HFFc6 (cell line): ENCODE results near the gene SPEF1. TPM values are rescaled to one million over a fixed set of nuclear protein-coding genes. Genes with fewer than 3 reads are reported as not detected.

Experiments used
- DNase-seq: peaks from one replicate; pipeline ENCODE4 v3.0.0-alpha.2; 2018
- H3K27ac Mint-ChIP-seq: 2 replicates; pipeline ENCODE4 v1.8.0; 2020; ENCODE audit warnings: mild to moderate bottlenecking, mixed read lengths
- H3K27me3 Mint-ChIP-seq: 2 replicates; pipeline ENCODE4 v1.8.0; 2021; ENCODE audit warnings: mild to moderate bottlenecking, moderate library complexity, mixed read lengths; ENCODE audit not compliant: insufficient read depth
- H3K36me3 Mint-ChIP-seq: 2 replicates; pipeline ENCODE4 v1.8.0; 2021; ENCODE audit warnings: low read depth, mixed read lengths
- H3K4me1 Mint-ChIP-seq: 2 replicates; pipeline ENCODE4 v1.8.0; 2020; ENCODE audit warnings: low read depth, mixed read lengths
- H3K4me3 Mint-ChIP-seq: 2 replicates; pipeline ENCODE4 v1.8.0; 2020; ENCODE audit warnings: mild to moderate bottlenecking, moderate library complexity, mixed read lengths
- H3K9me3 Mint-ChIP-seq: 2 replicates; pipeline ENCODE4 v1.8.0; 2020; ENCODE audit warnings: mild to moderate bottlenecking, mixed read lengths
- CTCF ChIP-seq: fragments of 200-600 bp; sonication (generic); IDR thresholded peaks from 2 replicates; pipeline ENCODE4 v1.5.0; 2021; ENCODE audit warnings: antibody characterized with exemption, mild to moderate bottlenecking
- total RNA-seq, 6 experiments: library from RNA; stranded (reverse); fragmentation: NEBNext Ultra II Directional; extraction: Animal tissue kit (Norgen Biotek cat#: 25700); gene quantifications; 2 replicates in 1 of 6; 3 replicates in 5 of 6; pipeline ENCODE4 v1.2.3, GENCODE V29; 2021

The SPEF1 gene
- total RNA-seq, 6 experiments from 2014 or later = 0.19 to 0.48 (median 0.36) TPM; not detected in 1

- Mint-ChIP-seq H3K4me3 (no peak overlapping the region), H3K27ac (no peak overlapping the region), H3K27me3 (peaks cover 25% of the 10 kb centered on the region), H3K9me3 (no peaks in the 10 kb centered on the region), H3K36me3 (no peaks in the 10 kb centered on the region), H3K4me1 (no peaks in the 10 kb centered on the region)
- DNase-seq = no peak
- TF ChIP-seq CTCF = no peak
These were observed 42.9 kb downstream of the SPEF1 start for GRCh38 chr20:3738111-3739053.

- Mint-ChIP-seq H3K27ac (no peak overlapping the region), H3K27me3 (peaks cover 44% of the 10 kb centered on the region), H3K9me3 (no peaks in the 10 kb centered on the region), H3K4me3 (no peak overlapping the region), H3K36me3 (no peaks in the 10 kb centered on the region), H3K4me1 (no peaks in the 10 kb centered on the region)
- no peak for DNase-seq
- no peak for TF ChIP-seq CTCF
These were observed 45.5 kb downstream of the SPEF1 start for GRCh38 chr20:3735768-3736167.

GRCh38 chr20:3734111-3734843 lies 47.0 kb downstream of the SPEF1 start:
- H3K4me3 Mint-ChIP-seq = no peak overlapping the region
- H3K27me3 Mint-ChIP-seq = peaks cover 49% of the 10 kb centered on the region
- no peaks in the 10 kb centered on the region for H3K4me1 Mint-ChIP-seq
- H3K36me3 Mint-ChIP-seq = no peaks in the 10 kb centered on the region
- no peak overlapping the region for H3K27ac Mint-ChIP-seq
- no peaks in the 10 kb centered on the region for H3K9me3 Mint-ChIP-seq
- DNase-seq = no peak
- TF ChIP-seq CTCF = no peak

GRCh38 chr20:3733119-3733995 lies 47.9 kb downstream of the SPEF1 start:
- H3K36me3 Mint-ChIP-seq = no peaks in the 10 kb centered on the region
- no peak overlapping the region for H3K27ac Mint-ChIP-seq
- H3K9me3 Mint-ChIP-seq = no peaks in the 10 kb centered on the region
- no peak overlapping the region for H3K4me3 Mint-ChIP-seq
- no peak for DNase-seq
- H3K4me1 Mint-ChIP-seq = no peaks in the 10 kb centered on the region
- H3K27me3 Mint-ChIP-seq = peaks cover 51% of the 10 kb centered on the region
- TF ChIP-seq CTCF = no peak

GRCh38 chr20:3732327-3733118 lies 48.7 kb downstream of the SPEF1 start, which contains the start of gene HSPA12B:
Gene HSPA12B (plus strand): TSS chr20:3732685. CDS start chr20:3738675, 5,990 bp downstream.
- no peaks in the 10 kb centered on the region for H3K9me3 Mint-ChIP-seq
- H3K27ac Mint-ChIP-seq = no peak within 1 kb of the TSS
- no peak for TF ChIP-seq CTCF
- peaks cover 54% of the 10 kb centered on the region for H3K27me3 Mint-ChIP-seq
- H3K36me3 Mint-ChIP-seq = no peaks in the 10 kb centered on the region
- H3K4me3 Mint-ChIP-seq = no peak within 1 kb of the TSS
- H3K4me1 Mint-ChIP-seq = peaks cover 8% of the 10 kb centered on the region
- DNase-seq = no peak
